H1 (cell line): Measurements from ENCODE around the gene ENPP6.

Experiments
- CBX8 ChIP-seq: fragments of 300-800, 300-1000 bp; sonication (generic); IDR thresholded peaks from 2 replicates; pipeline ENCODE4 v1.7.1; 2016; ENCODE audit warnings: low read depth, low read length, borderline replicate concordance
- CHD7 ChIP-seq: fragments of 300-600 bp; sonication (generic); IDR thresholded peaks from 2 replicates; pipeline ENCODE4 v1.7.1; 2012; ENCODE audit warnings: low read length, moderate library complexity, mild to moderate bottlenecking, inconsistent platforms; ENCODE audit not compliant: insufficient replicate concordance
- CTCF ChIP-seq, 3 experiments: IDR thresholded peaks; 1 replicate in 2 of 3; 2 replicates in 1 of 3; pipeline versions ENCODE4 v1.5.1 to v1.6.1; 2011; ENCODE audit warnings: low read length in 3 of 3, mild to moderate bottlenecking in 3 of 3, inconsistent platforms in 2 of 3, low read depth in 1 of 3, moderate library complexity in 1 of 3; ENCODE audit not compliant: insufficient read depth in 1 of 3; ENCODE audit errors: control extremely low read depth in 1 of 3
- E2F6 ChIP-seq: IDR thresholded peaks from 2 replicates; pipeline ENCODE4 v1.6.1; 2012; ENCODE audit warnings: inconsistent platforms
- POLR2A ChIP-seq, 2 experiments: IDR thresholded peaks; 1 replicate in 1 of 2; 2 replicates in 1 of 2; pipeline ENCODE4 v1.6.1; 2011; ENCODE audit warnings: low read depth in 2 of 2, low read length in 2 of 2, mild to moderate bottlenecking in 2 of 2; ENCODE audit errors: control extremely low read depth in 1 of 2
- POLR2AphosphoS5 ChIP-seq: IDR thresholded peaks from 2 replicates; pipeline ENCODE4 v1.6.1; 2011; ENCODE audit warnings: low read depth, low read length

GRCh38 chr4:184235526-184235925 lies 17.9 kb upstream of the ENPP6 start:
- TF ChIP-seq CTCF (IDR thresholded peaks at IDR 0.05; ENCODE audit: control extremely low read depth in 1 of 3, insufficient read depth in 1 of 3, low read depth in 1 of 3, low read length in 3 of 3) (no peak), CBX8 (no peak), E2F6 (no peak), CHD7 (no peak), POLR2AphosphoS5 (no peak), POLR2A (IDR thresholded peaks at IDR 0.05; ENCODE audit: control extremely low read depth in 1 of 2, low read depth in 2 of 2, low read length in 2 of 2) (no peak)
